Karpas-422 (cell line): ENCODE data around the gene JAGN1. TPM values are rescaled to one million over a fixed set of nuclear protein-coding genes. Genes with fewer than 3 reads are reported as not detected.
A peak's percentile ranks its signal among the peaks of the same experiment; 100 is the strongest.
"Not testable (repeated sequence)": the region's sequence is repeated elsewhere in the genome, so short reads cannot be mapped to it uniquely, and the experiment has no call there.

Experiments
- DNase-seq: peaks from one replicate; pipeline ENCODE4 v3.0.0-alpha.2; 2015
- H2AFZ ChIP-seq: fragments of 200-600 bp; sonication (generic); 2 replicates; pipeline ENCODE4 v1.6.1; 2014; ENCODE audit warnings: antibody characterized with exemption, low read length, mixed read lengths
- H3K27ac ChIP-seq: fragments of 200-600 bp; sonication (generic); 2 replicates; pipeline ENCODE4 v1.5.1; 2014; ENCODE audit warnings: mild to moderate bottlenecking, low read length, moderate library complexity
- H3K27me3 ChIP-seq: fragments of 200-600 bp; sonication (generic); 2 replicates; pipeline ENCODE4 v1.6.1; 2014; ENCODE audit warnings: low read length, mixed read lengths
- H3K36me3 ChIP-seq: fragments of 200-600 bp; sonication (generic); 2 replicates; pipeline ENCODE4 v1.6.1; 2014; ENCODE audit warnings: low read length, mixed read lengths; ENCODE audit not compliant: insufficient read depth
- H3K4me1 ChIP-seq: fragments of 200-600 bp; sonication (generic); 2 replicates; pipeline ENCODE4 v1.6.1; 2014; ENCODE audit warnings: mild to moderate bottlenecking, low read length, mixed read lengths
- H3K4me2 ChIP-seq: fragments of 200-600 bp; sonication (generic); 2 replicates; pipeline ENCODE4 v1.6.1; 2014; ENCODE audit warnings: low read length, low read depth, mild to moderate bottlenecking; ENCODE audit not compliant: poor library complexity, severe bottlenecking
- H3K4me3 ChIP-seq: fragments of 200-600 bp; sonication (generic); 2 replicates; pipeline ENCODE4 v1.5.1; 2014; ENCODE audit warnings: mild to moderate bottlenecking, antibody characterized with exemption, low read length, mixed read lengths
- H3K79me2 ChIP-seq: fragments of 200-600 bp; sonication (generic); 2 replicates; pipeline ENCODE4 v1.6.1; 2014; ENCODE audit warnings: mild to moderate bottlenecking, low read length, mixed read lengths
- H3K9ac ChIP-seq: fragments of 200-600 bp; sonication (generic); 2 replicates; pipeline ENCODE4 v1.6.0; 2014; ENCODE audit warnings: low read length
- H3K9me2 ChIP-seq: fragments of 200-600 bp; sonication (generic), shearing (Covaris generic); replicated peaks from 2 replicates; pipeline ENCODE4 v1.6.0; 2014; ENCODE audit warnings: mild to moderate bottlenecking, low read length, moderate library complexity; ENCODE audit not compliant: insufficient read depth
- H3K9me3 ChIP-seq: fragments of 300-700, 200-600 bp; sonication (generic); 2 replicates; pipeline ENCODE4 v1.6.1; 2014; ENCODE audit warnings: low read length, mixed read lengths
- H4K20me1 ChIP-seq: fragments of 200-600 bp; sonication (generic); 2 replicates; pipeline ENCODE4 v1.6.1; 2014; ENCODE audit warnings: mild to moderate bottlenecking, antibody characterized with exemption, low read length, low read depth; ENCODE audit not compliant: insufficient read depth
- total RNA-seq: library from RNA; depleted of rRNA; stranded (reverse); fragments of >200 nt; shearing (Covaris generic); gene quantifications from 2 replicates; pipeline ENCODE4 v1.2.3, GENCODE V29; 2014; ENCODE audit warnings: low replicate concordance

Gene JAGN1
- total RNA-seq, 1 experiment from 2014 or later, result 39.2 TPM

DNA sequence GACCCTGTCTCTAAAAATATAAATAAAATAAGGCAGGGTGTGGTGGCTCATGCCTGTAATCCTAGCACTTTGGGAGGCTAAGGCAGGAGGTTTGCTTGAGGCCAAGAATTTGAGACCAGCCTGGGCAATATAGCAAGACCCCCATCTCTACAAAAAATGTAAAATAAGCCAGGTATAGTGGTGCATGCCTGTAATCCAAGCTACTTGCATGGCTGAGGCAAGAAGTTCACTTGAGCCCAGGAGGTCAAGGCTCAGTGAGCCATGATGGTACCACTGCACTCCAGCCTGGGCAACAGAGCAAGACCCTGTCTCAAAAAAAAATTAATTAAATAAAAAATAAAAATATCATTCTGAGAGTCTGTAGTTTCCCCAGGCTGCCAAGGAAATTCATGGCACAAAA lies 4.1 kb upstream of the JAGN1 start:
- Histone ChIP-seq H3K9me2 (no peaks in the 10 kb centered on the region), H3K4me1 (peaks cover 16% of the 10 kb centered on the region), H3K9me3 (no peaks in the 10 kb centered on the region), H3K9ac (no peak overlapping the region), H4K20me1 (peaks cover 4% of the 10 kb centered on the region; the same call in 1 of the 2 replicates), H2AFZ (no peak overlapping the region), H3K27ac (no peak overlapping the region), H3K79me2 (peaks cover 9% of the 10 kb centered on the region), H3K4me2 (no peak overlapping the region), H3K4me3 (no peak overlapping the region), H3K36me3 (no peaks in the 10 kb centered on the region), H3K27me3 (no peaks in the 10 kb centered on the region)
- DNase-seq, result no peak

DNA sequence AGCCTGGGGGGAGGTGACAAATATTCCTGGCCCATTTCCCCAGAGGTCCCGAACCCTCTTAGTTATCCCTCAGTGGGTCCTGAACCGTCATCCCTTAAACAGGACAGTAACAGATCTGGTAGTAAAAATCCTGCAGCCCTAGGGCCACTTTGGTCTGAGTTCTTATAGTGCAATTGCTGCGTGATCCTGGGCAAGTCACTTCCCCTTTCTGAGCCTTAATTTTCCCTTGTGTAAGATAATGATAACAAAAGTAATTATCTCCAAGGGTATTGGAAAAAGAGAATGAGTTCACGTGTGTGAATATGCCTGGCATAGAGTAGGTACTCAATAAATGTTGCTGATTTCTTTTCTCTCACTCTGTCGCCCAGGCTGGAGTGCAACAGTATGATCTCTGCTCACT lies 2.9 kb upstream of the JAGN1 start:
- DNase-seq, result peak; percentile 40
- Histone ChIP-seq H3K4me3 (no peak overlapping the region), H4K20me1 (peaks cover 7% of the 10 kb centered on the region; the same call in 1 of the 2 replicates), H3K27me3 (no peaks in the 10 kb centered on the region), H2AFZ (no peak overlapping the region), H3K9me3 (no peaks in the 10 kb centered on the region), H3K9me2 (no peaks in the 10 kb centered on the region), H3K4me1 (peaks cover 20% of the 10 kb centered on the region), H3K4me2 (no peak overlapping the region), H3K36me3 (peaks cover 3% of the 10 kb centered on the region), H3K9ac (no peak overlapping the region), H3K27ac (no peak overlapping the region), H3K79me2 (peaks cover 19% of the 10 kb centered on the region)

DNA sequence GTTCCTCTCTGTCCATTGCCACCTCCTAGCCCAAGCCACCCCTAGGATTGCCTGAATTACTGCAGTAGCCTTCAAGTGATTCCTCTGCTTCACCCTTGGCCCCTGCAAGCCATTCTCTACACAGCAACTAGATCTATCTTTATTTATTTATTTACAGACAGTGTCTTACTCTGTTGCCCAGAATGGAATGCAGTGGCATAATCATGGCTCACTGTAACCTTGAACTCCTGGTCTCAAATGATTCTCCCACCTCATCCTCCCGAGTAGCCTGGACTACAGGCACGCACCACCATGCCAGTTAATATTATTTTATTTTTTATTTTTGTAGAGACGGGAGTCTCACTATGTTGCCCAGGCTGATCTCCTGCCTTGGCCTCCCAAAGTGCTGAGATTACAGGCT lies 1.9 kb upstream of the JAGN1 start:
- Histone ChIP-seq H3K4me1 (peaks cover 20% of the 10 kb centered on the region), H4K20me1 (peaks cover 14% of the 10 kb centered on the region; the same call in 1 of the 2 replicates), H3K9me2 (no peaks in the 10 kb centered on the region), H2AFZ (no peak overlapping the region), H3K27me3 (no peaks in the 10 kb centered on the region), H3K27ac (no peak overlapping the region), H3K4me3 (no peak overlapping the region), H3K36me3 (peaks cover 13% of the 10 kb centered on the region), H3K9me3 (no peaks in the 10 kb centered on the region), H3K9ac (no peak overlapping the region), H3K79me2 (peaks cover 23% of the 10 kb centered on the region), H3K4me2 (no peak overlapping the region)
- DNase-seq, result peak; percentile 41

DNA sequence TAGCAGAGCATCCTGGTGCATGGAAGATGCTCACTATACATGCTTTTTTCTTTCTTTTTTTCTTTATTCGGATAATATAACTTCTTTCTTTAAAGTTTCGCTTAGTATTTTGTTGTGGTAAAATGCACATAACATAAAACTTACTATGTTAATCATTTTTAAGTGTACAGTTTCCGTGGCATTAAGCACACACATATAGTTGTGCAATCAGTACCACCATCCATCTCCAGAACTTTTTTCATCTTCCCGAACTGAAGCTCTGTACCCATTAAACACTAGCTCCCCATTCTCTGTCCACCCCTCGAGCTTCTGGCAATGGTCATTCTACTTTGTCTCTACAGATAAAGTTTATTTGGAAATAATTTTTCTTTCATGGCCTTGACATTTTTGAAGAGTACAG lies 1.0 kb upstream of the JAGN1 start:
- Histone ChIP-seq H3K9ac (no peak overlapping the region), H2AFZ (0 out of 2 replicates have a peak overlapping the region, but pooled peaks have one; percentile 99), H3K36me3 (peaks cover 16% of the 10 kb centered on the region), H3K27me3 (no peaks in the 10 kb centered on the region), H4K20me1 (peaks cover 14% of the 10 kb centered on the region; the same call in 1 of the 2 replicates), H3K4me2 (no peak overlapping the region), H3K79me2 (peaks cover 23% of the 10 kb centered on the region), H3K27ac (no peak overlapping the region), H3K9me2 (no peaks in the 10 kb centered on the region), H3K4me1 (peaks cover 20% of the 10 kb centered on the region), H3K9me3 (no peaks in the 10 kb centered on the region), H3K4me3 (no peak overlapping the region)
- DNase-seq, result no peak

DNA sequence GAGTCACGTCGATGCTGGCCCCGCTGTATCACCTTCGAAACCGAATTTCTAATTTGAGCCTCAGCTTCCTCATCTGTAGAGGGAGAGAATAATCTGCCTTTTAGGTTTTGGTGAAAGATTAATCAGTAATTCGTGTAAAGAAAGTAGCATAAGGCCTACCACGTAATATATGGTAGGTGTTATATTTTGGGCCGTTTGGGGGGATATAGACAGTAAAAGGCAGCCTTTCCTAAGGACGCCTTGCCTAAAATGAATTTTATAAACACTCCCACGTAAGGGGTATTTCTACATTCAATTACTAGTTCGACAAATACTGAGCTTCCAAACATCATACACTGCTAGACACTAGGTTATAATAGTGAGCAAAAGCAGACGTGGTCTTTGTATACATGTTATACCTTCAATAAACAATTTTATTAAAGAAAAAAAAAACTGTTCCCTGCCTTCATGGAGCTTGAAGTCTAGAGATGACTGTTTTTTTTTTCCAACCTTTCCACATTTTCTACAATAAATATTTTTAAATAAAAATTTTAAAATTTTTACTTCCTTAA lies 737 bp downstream of the JAGN1 start:
- Histone ChIP-seq H3K27me3 (no peaks in the 10 kb centered on the region), H3K27ac (peak overlapping the region; percentile 40), H3K79me2 (peaks cover 23% of the 10 kb centered on the region), H3K9me3 (no peaks in the 10 kb centered on the region), H3K36me3 (peaks cover 16% of the 10 kb centered on the region), H3K9me2 (no peaks in the 10 kb centered on the region), H2AFZ (peak overlapping the region; percentile 88), H3K9ac (peak overlapping the region; percentile 98), H3K4me3 (peak overlapping the region; percentile 100), H3K4me1 (peaks cover 20% of the 10 kb centered on the region), H4K20me1 (peaks cover 14% of the 10 kb centered on the region; the same call in 1 of the 2 replicates), H3K4me2 (peak overlapping the region; percentile 100)
- DNase-seq, result no peak

DNA sequence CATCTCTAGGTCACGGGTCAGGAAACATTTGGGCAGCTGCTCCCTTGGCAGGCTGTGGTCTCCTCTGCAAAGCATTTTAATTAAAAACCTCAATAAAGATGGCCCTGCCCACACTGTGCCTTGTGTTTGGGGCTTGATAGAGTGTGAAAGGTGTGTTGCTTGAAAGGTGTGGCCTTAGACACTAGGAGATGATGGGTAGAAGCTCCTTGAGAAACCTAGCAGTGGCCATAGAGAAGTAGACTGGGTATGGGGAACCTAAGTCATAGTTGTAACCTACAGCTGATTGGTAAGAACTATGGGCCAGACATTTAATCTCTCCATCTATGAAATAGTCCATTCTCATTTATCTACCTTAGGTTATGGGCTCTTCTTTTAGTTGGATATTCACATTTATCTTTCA lies 3.3 kb downstream of the JAGN1 start:
- Histone ChIP-seq H4K20me1 (peaks cover 14% of the 10 kb centered on the region; the same call in 1 of the 2 replicates), H3K36me3 (peaks cover 16% of the 10 kb centered on the region), H3K27me3 (no peaks in the 10 kb centered on the region), H3K9ac (no peak overlapping the region), H3K79me2 (peaks cover 23% of the 10 kb centered on the region), H3K27ac (no peak overlapping the region), H3K9me3 (no peaks in the 10 kb centered on the region), H3K4me3 (no peak overlapping the region), H2AFZ (no peak overlapping the region), H3K4me2 (no peak overlapping the region), H3K9me2 (no peaks in the 10 kb centered on the region), H3K4me1 (peaks cover 19% of the 10 kb centered on the region)
- DNase-seq, result peak; percentile 41

DNA sequence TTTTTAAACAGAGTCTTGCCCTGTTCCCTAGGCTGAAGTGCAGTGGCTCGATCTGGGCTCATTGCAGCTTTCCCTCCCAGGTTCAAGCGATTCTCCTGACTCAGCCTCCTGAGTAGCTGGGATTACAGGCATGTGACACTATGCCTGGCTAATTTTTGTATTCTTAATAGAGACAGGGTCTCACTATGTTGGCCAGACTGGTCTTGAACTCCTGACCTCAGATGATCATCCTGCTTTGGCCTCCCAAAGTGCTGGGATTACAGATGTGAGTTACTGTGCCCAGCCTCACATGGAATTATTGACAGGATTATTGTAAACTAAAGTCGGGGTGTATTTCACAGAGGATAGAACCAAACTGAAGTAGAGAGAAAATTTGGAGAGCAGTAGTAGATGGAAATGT lies 5.3 kb downstream of the JAGN1 start:
- not testable (repeated sequence) for H3K9me3 ChIP-seq, H3K9me2 ChIP-seq, H3K4me2 ChIP-seq, H3K4me1 ChIP-seq, DNase-seq, H2AFZ ChIP-seq, H3K9ac ChIP-seq, H3K27me3 ChIP-seq, H3K4me3 ChIP-seq, H3K27ac ChIP-seq
- peaks cover 16% of the 10 kb centered on the region for H3K36me3 ChIP-seq
- peaks cover 14% of the 10 kb centered on the region; the same call in 1 of the 2 replicates for H4K20me1 ChIP-seq
- peaks cover 20% of the 10 kb centered on the region for H3K79me2 ChIP-seq

DNA sequence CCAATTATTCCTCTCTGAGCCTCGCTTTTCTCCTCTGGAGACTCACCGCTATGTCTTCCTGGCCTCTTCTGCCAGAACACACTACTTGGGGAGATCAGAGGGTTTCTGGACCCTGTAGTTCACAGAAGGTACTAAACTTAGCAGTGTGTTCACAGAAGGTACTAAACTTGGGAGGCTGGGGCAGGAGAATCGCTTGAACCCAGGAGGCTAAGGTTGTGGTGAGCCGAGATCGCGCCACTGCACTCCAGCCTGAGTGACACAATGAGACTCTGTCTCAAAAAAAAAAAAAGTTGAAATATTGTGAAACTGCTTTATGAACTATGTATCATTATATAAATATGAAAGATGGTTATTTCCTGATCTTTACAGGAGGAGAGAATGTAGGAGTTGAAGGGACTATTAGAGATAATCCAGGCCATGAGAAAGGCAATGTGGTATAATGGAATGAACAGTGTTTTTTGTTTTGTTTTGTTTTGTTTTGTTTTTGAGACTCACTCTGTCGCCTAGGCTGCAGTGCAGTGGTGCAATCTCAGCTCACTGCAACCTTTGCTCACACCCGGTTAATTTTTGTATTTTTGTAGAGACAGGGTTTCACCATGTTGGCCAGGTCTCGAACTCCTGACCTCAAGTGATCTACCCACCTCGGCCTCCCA lies 6.5 kb downstream of the JAGN1 start:
- DNase-seq, H3K27me3 ChIP-seq, H3K79me2 ChIP-seq, H3K9me3 ChIP-seq, H4K20me1 ChIP-seq, H3K4me2 ChIP-seq, H3K4me1 ChIP-seq, H2AFZ ChIP-seq, H3K27ac ChIP-seq, H3K9ac ChIP-seq, H3K4me3 ChIP-seq, H3K9me2 ChIP-seq: not testable (repeated sequence)
- peaks cover 16% of the 10 kb centered on the region for H3K36me3 ChIP-seq
